Epithelial cell of esophagus (primary cell): ENCODE results near the gene EDEM1.
A peak's percentile ranks its signal among the peaks of the same experiment; 100 is the strongest.

ENCODE experiments used
- DNase-seq: peaks from one replicate; pipeline ENCODE4 v3.0.0; 2010; ENCODE audit warnings: low read depth
- H3K4me3 ChIP-seq: 2 replicates; pipeline ENCODE4 v1.5.1; 2011; ENCODE audit warnings: mild to moderate bottlenecking, low read length, control low read depth
- TF ChIP-seq, protein P1 (sequence below): IDR thresholded peaks from 2 replicates; pipeline ENCODE4 v1.5.1; 2011; ENCODE audit warnings: low read depth, mild to moderate bottlenecking, low read length, control low read depth, inconsistent platforms; ENCODE audit not compliant: insufficient read depth; ENCODE audit errors: missing control alignments

Gene EDEM1

DNA sequence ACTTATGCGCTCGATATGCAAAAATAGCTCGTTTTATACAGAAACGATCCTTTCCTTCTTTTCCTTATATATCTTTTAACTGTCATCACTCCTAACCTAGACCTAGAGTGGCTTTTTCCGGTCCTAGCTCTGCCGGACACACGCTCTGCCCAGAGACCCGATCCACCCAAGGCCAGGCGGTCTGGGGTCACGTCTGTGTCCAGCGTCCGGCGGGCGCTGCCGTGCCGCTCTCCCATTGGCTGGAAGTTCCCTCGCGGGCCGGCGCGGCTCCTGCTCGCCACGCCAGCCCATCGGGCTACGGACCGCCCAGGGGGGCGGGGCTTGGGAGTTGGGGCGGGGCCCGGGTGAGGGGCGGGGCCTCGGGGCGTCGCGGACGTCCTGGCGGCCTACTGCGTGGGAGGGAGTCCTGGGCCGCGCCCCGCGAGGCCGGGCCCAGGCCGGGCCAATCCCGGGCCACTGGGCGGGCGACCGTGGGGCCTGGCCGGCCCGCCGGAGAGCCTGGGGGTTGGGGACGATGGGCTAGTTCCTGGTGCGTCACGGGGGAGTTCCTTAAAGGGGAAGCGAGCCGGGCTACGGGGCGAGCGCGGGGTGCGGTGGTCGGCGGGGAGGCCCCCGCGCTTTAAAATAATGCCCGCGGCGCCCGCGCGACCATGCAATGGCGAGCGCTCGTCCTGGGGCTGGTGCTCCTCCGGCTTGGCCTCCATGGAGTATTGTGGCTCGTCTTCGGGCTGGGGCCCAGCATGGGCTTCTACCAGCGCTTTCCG lies at the start of gene EDEM1:
Gene EDEM1 (plus strand): TSS at position 552 of the 764 bp plus-strand sequence. CDS start 99 bp downstream, at position 651.
- TF ChIP-seq, protein P1, sequence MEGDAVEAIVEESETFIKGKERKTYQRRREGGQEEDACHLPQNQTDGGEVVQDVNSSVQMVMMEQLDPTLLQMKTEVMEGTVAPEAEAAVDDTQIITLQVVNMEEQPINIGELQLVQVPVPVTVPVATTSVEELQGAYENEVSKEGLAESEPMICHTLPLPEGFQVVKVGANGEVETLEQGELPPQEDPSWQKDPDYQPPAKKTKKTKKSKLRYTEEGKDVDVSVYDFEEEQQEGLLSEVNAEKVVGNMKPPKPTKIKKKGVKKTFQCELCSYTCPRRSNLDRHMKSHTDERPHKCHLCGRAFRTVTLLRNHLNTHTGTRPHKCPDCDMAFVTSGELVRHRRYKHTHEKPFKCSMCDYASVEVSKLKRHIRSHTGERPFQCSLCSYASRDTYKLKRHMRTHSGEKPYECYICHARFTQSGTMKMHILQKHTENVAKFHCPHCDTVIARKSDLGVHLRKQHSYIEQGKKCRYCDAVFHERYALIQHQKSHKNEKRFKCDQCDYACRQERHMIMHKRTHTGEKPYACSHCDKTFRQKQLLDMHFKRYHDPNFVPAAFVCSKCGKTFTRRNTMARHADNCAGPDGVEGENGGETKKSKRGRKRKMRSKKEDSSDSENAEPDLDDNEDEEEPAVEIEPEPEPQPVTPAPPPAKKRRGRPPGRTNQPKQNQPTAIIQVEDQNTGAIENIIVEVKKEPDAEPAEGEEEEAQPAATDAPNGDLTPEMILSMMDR: no peak
- H3K4me3 ChIP-seq: peak within 1 kb of the TSS; percentile 87
- peak; percentile 97 for DNase-seq

DNA sequence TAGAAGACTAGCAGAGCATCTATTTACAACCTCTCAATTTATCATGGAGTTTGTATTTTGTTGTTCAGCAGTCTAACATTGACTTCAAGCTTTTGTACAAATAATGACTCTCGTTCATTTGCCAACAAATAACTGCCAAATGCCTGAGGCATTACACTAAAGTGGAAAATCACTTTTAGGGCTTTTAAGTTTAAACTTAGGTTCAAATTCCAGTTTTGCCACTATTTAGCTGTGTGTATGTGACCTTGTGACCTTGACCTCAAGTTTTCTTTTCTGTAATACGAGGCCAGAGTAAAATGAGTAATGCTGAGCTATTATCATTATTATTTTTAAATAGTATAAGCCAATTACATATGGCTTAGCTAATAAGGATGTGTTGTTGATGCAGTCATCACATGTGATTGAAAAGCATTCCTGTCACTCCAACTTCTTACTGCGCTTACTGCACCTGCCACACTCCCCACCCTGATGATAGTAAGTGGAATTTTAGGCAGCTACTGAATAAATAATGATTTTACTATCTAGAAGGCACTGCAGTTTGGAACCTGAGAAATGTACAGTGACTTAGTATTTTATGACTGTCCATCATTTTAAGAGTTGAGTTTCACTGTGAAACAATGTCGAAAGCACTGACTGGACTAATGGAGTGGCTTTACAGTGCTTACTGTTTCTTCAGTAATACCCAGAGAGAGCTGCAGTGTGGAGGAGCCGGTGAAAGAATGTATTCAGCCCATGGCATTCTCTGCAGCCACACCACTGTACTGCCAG lies 49.1 kb upstream of the EDEM1 start:
- DNase-seq: peak; percentile 29
- TF ChIP-seq, protein P1: no peak
- H3K4me3 ChIP-seq: no peak overlapping the region

DNA sequence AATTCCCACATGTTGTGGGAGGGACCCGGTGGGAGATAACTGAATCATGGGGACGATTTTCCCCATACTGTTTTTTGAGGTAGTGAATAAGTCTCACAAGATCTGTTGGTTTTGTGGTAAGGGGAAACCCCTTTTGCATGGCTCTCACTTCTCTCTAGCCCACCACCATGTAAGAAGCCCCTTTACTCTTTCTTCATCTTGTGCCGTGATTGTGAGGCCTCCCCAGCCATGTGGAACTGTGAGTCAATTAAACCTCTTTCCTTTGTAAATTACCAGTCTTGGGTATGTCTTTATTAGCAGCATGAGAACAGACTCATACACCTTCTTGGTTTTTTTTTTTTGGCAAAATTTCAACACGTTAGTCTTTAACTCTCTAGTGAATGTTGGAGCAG lies 47.3 kb upstream of the EDEM1 start:
- H3K4me3 ChIP-seq: no peak overlapping the region
- DNase-seq: no peak

DNA sequence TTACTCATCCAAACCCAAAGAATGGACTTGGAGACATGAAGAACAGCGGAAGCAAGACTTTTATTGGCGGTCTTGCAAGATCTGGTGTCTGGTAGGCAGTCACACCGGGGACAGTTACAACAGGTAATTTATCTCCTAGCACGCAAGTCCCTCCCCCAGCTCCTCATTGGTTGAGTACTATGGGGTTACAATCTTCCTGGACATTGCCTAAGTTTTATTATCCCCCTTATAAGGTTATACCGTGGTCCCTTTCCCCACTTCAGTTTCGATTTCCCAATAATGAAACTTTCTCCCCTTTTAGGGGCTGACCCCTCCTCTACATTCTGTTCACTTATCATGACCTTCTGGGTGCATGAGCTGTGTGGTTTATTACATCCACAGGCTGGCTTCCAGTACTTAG lies 46.7 kb upstream of the EDEM1 start:
- H3K4me3 ChIP-seq: no peak overlapping the region
- TF ChIP-seq, protein P1: no peak

More for the DNA sequence above, 47.3 kb upstream of the EDEM1 start:
- TF ChIP-seq, protein P1: no peak

DNA sequence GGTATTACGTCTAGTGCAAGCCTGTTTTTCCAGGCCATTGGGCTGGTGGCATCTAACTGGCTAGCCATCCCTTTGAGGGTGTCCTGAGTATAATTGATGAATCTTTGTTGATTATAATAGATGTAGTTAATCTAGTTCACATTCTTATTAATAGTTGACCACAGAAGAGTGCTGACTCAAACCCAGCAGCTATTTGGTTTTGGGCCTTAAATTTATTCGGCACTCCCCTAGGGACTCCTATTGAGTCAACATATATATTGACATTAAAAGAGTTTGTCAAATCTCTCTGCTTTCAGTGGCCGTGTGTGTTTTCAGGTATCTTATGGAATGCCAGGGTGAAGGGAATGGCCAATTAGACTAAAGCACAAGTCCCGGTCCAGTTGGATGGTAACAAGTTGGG lies 45.7 kb upstream of the EDEM1 start:
- DNase-seq: no peak
- TF ChIP-seq, protein P1: no peak
- no peak overlapping the region for H3K4me3 ChIP-seq

More for the DNA sequence above, 46.7 kb upstream of the EDEM1 start:
- no peak for DNase-seq

DNA sequence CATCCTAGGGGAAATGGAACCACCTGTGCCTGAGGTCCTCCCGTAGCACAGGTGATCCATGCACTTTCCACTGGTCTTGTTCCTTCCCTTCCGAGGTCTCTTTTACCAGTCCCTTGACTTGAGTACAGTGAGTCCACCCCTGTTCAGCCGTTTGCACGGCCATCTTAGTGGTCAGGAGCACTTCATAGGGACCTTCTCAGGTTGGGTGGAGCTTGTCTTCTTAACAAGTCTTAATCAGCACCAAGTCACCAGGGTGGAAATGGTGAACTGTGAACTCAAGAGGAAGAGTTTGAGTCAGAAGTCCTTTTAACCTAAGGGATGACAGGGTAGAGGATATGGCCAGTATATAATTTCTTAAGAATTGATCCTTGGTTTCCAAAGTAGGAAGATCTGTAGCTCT lies 44.0 kb upstream of the EDEM1 start:
- peak; percentile 21 for DNase-seq
- H3K4me3 ChIP-seq: no peak overlapping the region
- TF ChIP-seq, protein P1: no peak
